ENCODE measurements around the gene IRX6. TPM values are rescaled to one million over a fixed set of nuclear protein-coding genes. Genes with fewer than 3 reads are reported as not detected.

IRX6 gene
- total RNA-seq, 1 donor from 2014 or later, result 0.34 TPM

GRCh38 chr16:55328611-55329569 lies 4.9 kb downstream of the IRX6 start:
- H3K9me3 Mint-ChIP-seq, result no peaks in the 10 kb centered on the region
- peaks cover 97% of the 10 kb centered on the region for H3K27me3 Mint-ChIP-seq (ENCODE audit: low read depth)
- peaks cover 33% of the 10 kb centered on the region for H3K4me1 Mint-ChIP-seq
- H3K4me3 Mint-ChIP-seq, result no peak overlapping the region
- H3K27ac Mint-ChIP-seq, result no peak overlapping the region
- TF ChIP-seq, protein P1, sequence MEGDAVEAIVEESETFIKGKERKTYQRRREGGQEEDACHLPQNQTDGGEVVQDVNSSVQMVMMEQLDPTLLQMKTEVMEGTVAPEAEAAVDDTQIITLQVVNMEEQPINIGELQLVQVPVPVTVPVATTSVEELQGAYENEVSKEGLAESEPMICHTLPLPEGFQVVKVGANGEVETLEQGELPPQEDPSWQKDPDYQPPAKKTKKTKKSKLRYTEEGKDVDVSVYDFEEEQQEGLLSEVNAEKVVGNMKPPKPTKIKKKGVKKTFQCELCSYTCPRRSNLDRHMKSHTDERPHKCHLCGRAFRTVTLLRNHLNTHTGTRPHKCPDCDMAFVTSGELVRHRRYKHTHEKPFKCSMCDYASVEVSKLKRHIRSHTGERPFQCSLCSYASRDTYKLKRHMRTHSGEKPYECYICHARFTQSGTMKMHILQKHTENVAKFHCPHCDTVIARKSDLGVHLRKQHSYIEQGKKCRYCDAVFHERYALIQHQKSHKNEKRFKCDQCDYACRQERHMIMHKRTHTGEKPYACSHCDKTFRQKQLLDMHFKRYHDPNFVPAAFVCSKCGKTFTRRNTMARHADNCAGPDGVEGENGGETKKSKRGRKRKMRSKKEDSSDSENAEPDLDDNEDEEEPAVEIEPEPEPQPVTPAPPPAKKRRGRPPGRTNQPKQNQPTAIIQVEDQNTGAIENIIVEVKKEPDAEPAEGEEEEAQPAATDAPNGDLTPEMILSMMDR (IDR thresholded peaks at IDR 0.05; ENCODE audit: unreplicated experiment), result no peak
- no peak for DNase-seq (ENCODE audit: low spot score in 2 of 2, unreplicated experiment in 2 of 2)
- H3K36me3 Mint-ChIP-seq, result no peaks in the 10 kb centered on the region

- H3K36me3 Mint-ChIP-seq, result no peaks in the 10 kb centered on the region
- TF ChIP-seq, protein P1 (IDR thresholded peaks at IDR 0.05; ENCODE audit: unreplicated experiment), result no peak
- H3K4me1 Mint-ChIP-seq, result peaks cover 30% of the 10 kb centered on the region
- H3K9me3 Mint-ChIP-seq, result no peaks in the 10 kb centered on the region
- peaks cover 99% of the 10 kb centered on the region for H3K27me3 Mint-ChIP-seq (ENCODE audit: low read depth)
- no peak overlapping the region for H3K27ac Mint-ChIP-seq
- peak overlapping the region; percentile 68 for H3K4me3 Mint-ChIP-seq
- DNase-seq (ENCODE audit: low spot score in 2 of 2, unreplicated experiment in 2 of 2), result no peak
Observed at GRCh38 chr16:55329791-55330428, 5.9 kb downstream of the IRX6 start.

- peaks cover 22% of the 10 kb centered on the region for H3K4me1 Mint-ChIP-seq
- peaks cover 99% of the 10 kb centered on the region for H3K27me3 Mint-ChIP-seq (ENCODE audit: low read depth)
- H3K4me3 Mint-ChIP-seq, result peak overlapping the region; percentile 68
- TF ChIP-seq, protein P1 (IDR thresholded peaks at IDR 0.05; ENCODE audit: unreplicated experiment), result no peak
- no peaks in the 10 kb centered on the region for H3K9me3 Mint-ChIP-seq
- H3K36me3 Mint-ChIP-seq, result no peaks in the 10 kb centered on the region
- H3K27ac Mint-ChIP-seq, result no peak overlapping the region
- no peak for DNase-seq (ENCODE audit: low spot score in 2 of 2, unreplicated experiment in 2 of 2)
Observed at GRCh38 chr16:55330781-55331647, 7.0 kb downstream of the IRX6 start.

DNA sequence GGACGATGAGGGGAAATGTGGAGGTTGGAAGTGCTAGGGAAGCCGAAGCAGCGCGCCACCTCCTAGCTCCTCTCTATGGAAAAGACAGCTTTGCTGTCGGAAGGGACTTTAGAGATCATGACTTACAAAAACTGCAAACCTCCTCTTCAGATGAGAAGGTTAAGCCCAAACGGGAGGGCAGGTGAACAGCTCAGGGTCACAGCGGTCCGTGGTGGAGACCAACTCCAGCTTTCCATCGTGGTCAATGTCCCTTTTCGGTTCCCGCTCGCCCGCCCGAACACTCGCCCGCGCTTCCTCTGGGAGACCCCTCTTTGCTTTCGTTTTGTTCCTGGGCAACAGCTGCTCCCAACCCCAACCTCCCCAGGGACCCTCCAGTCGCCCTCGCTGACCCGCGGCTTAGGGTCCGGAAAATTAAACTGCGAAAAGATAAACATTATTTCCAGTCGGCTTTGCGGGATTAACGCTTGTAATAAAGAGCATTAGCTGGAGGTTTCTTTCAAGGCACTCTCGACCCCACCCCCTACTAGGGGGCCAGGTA lies 7.7 kb downstream of the IRX6 start:
- H3K9me3 Mint-ChIP-seq, result no peaks in the 10 kb centered on the region
- H3K36me3 Mint-ChIP-seq, result no peaks in the 10 kb centered on the region
- TF ChIP-seq, protein P1 (IDR thresholded peaks at IDR 0.05; ENCODE audit: unreplicated experiment), result no peak
- DNase-seq (ENCODE audit: low spot score in 2 of 2, unreplicated experiment in 2 of 2), result no peak
- H3K27ac Mint-ChIP-seq, result no peak overlapping the region
- peak overlapping the region; percentile 68 for H3K4me3 Mint-ChIP-seq
- H3K27me3 Mint-ChIP-seq (ENCODE audit: low read depth), result peaks cover 99% of the 10 kb centered on the region
- peaks cover 19% of the 10 kb centered on the region for H3K4me1 Mint-ChIP-seq

DNA sequence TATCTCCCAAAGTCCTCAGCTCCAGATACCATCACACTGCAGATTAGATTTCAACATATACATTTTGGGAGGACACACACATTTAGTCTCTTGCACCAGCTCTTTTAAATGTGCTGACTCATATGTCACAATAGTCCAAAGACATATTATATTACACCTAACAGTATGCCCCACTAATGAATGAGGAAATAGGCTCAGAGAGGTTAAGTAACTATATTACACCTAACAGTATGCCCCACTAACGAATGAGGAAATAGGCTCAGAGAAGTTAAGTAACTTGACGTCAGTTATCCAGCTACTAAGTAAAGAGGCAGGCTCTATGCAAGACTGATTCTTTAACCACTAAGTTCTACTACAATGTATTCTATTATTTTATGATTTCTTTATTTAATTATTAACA lies 9.7 kb downstream of the IRX6 start:
- no peak overlapping the region for H3K27ac Mint-ChIP-seq
- no peak for DNase-seq (ENCODE audit: low spot score in 2 of 2, unreplicated experiment in 2 of 2)
- no peaks in the 10 kb centered on the region for H3K36me3 Mint-ChIP-seq
- peaks cover 19% of the 10 kb centered on the region for H3K4me1 Mint-ChIP-seq
- H3K4me3 Mint-ChIP-seq, result no peak overlapping the region
- TF ChIP-seq, protein P1 (IDR thresholded peaks at IDR 0.05; ENCODE audit: unreplicated experiment), result no peak
- no peaks in the 10 kb centered on the region for H3K9me3 Mint-ChIP-seq
- peaks cover 97% of the 10 kb centered on the region for H3K27me3 Mint-ChIP-seq (ENCODE audit: low read depth)
